Measurements from ENCODE around the gene TUBGCP2. TPM values are rescaled to one million over a fixed set of nuclear protein-coding genes. Genes with fewer than 3 reads are reported as not detected.

The TUBGCP2 gene
- total RNA-seq, 1 experiment from 2014 or later: 92.2 TPM

GRCh38 chr10:133356549-133357284, 48.0 kb upstream of the TUBGCP2 start:
- Histone ChIP-seq H3K4me3 (ENCODE audit: low read depth, low read length) (peak overlapping the region; percentile 62), H3K36me3 (ENCODE audit: control insufficient read depth, insufficient read depth, low read length) (0 out of 2 replicates have a peak, but pooled peaks cover 5% of the 10 kb centered on the region), H3K9me3 (no peaks in the 10 kb centered on the region), H3K4me1 (peaks cover 39% of the 10 kb centered on the region), H3K27me3 (replicated peaks; ENCODE audit: control insufficient read depth, insufficient read depth, low read length) (no peaks in the 10 kb centered on the region)
- BruUV-seq (replicated peaks): TSS peak; percentile 16
- no peak for TF ChIP-seq CTCF (IDR thresholded peaks at IDR 0.05; ENCODE audit: insufficient read depth in 1 of 2, low read depth in 1 of 2, low read length in 1 of 2, severe bottlenecking in 1 of 2, unreplicated experiment in 1 of 2)
- no peaks in the 10 kb centered on the region for H3K9me3 Mint-ChIP-seq (ENCODE audit: unreplicated experiment)
- H3K4me3 Mint-ChIP-seq (ENCODE audit: unreplicated experiment): peak overlapping the region; percentile 81
- H3K36me3 Mint-ChIP-seq (ENCODE audit: insufficient read depth, unreplicated experiment): peaks cover 26% of the 10 kb centered on the region
- peak overlapping the region; percentile 77 for H3K27ac Mint-ChIP-seq (ENCODE audit: unreplicated experiment)
- POLR2A ChIA-PET: interaction anchor here (1.0 to 1.9 kb wide), 4 partner anchors 9 to 100 kb away, joined by 4 to 14 read pairs (median 6); partner anchors contain the start of gene ECHS1
- no peaks in the 10 kb centered on the region for H3K27me3 Mint-ChIP-seq (ENCODE audit: insufficient read depth, unreplicated experiment)
- intact Hi-C loops (cut with micrococcal nuclease; ENCODE audit: unreplicated experiment): loop anchor here (1.0 to 2.0 kb wide), 2 partner anchors 16 to 38 kb away; partner anchors contain the start of genes ECHS1 and MTG1
- DNase-seq: no peak
- H3K4me1 Mint-ChIP-seq (ENCODE audit: low read depth, unreplicated experiment): peaks cover 21% of the 10 kb centered on the region
- CTCF ChIA-PET: interaction anchor here (1.0 to 1.2 kb wide), 3 partner anchors 9 to 27 kb away, joined by 3 to 7 read pairs (median 7); no protein-coding TSS in a partner anchor

- Mint-ChIP-seq H3K4me1 (ENCODE audit: low read depth, unreplicated experiment) (peaks cover 14% of the 10 kb centered on the region), H3K9me3 (ENCODE audit: unreplicated experiment) (no peaks in the 10 kb centered on the region), H3K27me3 (ENCODE audit: insufficient read depth, unreplicated experiment) (no peaks in the 10 kb centered on the region), H3K36me3 (ENCODE audit: insufficient read depth, unreplicated experiment) (peaks cover 26% of the 10 kb centered on the region), H3K27ac (ENCODE audit: unreplicated experiment) (peak overlapping the region; percentile 35), H3K4me3 (ENCODE audit: unreplicated experiment) (peak overlapping the region; percentile 81)
- no peak for TF ChIP-seq CTCF (IDR thresholded peaks at IDR 0.05; ENCODE audit: insufficient read depth in 1 of 2, low read depth in 1 of 2, low read length in 1 of 2, severe bottlenecking in 1 of 2, unreplicated experiment in 1 of 2)
- Histone ChIP-seq H3K36me3 (ENCODE audit: control insufficient read depth, insufficient read depth, low read length) (0 out of 2 replicates have a peak, but pooled peaks cover 5% of the 10 kb centered on the region), H3K9me3 (no peaks in the 10 kb centered on the region), H3K4me1 (peaks cover 41% of the 10 kb centered on the region), H3K4me3 (ENCODE audit: low read depth, low read length) (peak overlapping the region; percentile 62; the same call in 1 of the 2 replicates), H3K27me3 (replicated peaks; ENCODE audit: control insufficient read depth, insufficient read depth, low read length) (no peaks in the 10 kb centered on the region)
- no TSS peak for BruUV-seq (replicated peaks)
- intact Hi-C loops (cut with micrococcal nuclease; ENCODE audit: unreplicated experiment): loop anchor here (2.0 kb wide), 1 partner anchor 17 kb away; the partner anchor contains the start of gene ECHS1
- DNase-seq: no peak
- CTCF ChIA-PET: interaction anchor here (0.5 kb wide), 1 partner anchor 55 kb away, joined by 11 read pairs; no protein-coding TSS in a partner anchor
- POLR2A ChIA-PET: interaction anchor here (0.6 kb wide), 1 partner anchor 32 kb away, joined by 5 read pairs; no protein-coding TSS in a partner anchor
These were observed 47.3 kb upstream of the TUBGCP2 start for GRCh38 chr10:133355991-133356390.

- POLR2A ChIA-PET: interaction anchor here (0.5 to 0.6 kb wide), 3 partner anchors 8 to 101 kb away, joined by 4 to 6 read pairs (median 5); partner anchors contain the start of gene PRAP1
- Mint-ChIP-seq H3K27ac (ENCODE audit: unreplicated experiment) (peak overlapping the region; percentile 35), H3K9me3 (ENCODE audit: unreplicated experiment) (no peaks in the 10 kb centered on the region), H3K27me3 (ENCODE audit: insufficient read depth, unreplicated experiment) (no peaks in the 10 kb centered on the region), H3K4me3 (ENCODE audit: unreplicated experiment) (no peak overlapping the region), H3K36me3 (ENCODE audit: insufficient read depth, unreplicated experiment) (peaks cover 26% of the 10 kb centered on the region), H3K4me1 (ENCODE audit: low read depth, unreplicated experiment) (peaks cover 8% of the 10 kb centered on the region)
- no peak for DNase-seq
- Histone ChIP-seq H3K4me1 (peaks cover 41% of the 10 kb centered on the region), H3K4me3 (ENCODE audit: low read depth, low read length) (no peak overlapping the region), H3K36me3 (ENCODE audit: control insufficient read depth, insufficient read depth, low read length) (0 out of 2 replicates have a peak, but pooled peaks cover 5% of the 10 kb centered on the region), H3K9me3 (no peaks in the 10 kb centered on the region), H3K27me3 (replicated peaks; ENCODE audit: control insufficient read depth, insufficient read depth, low read length) (no peaks in the 10 kb centered on the region)
- intact Hi-C loops (cut with micrococcal nuclease; ENCODE audit: unreplicated experiment): no loop called here
- no peak for TF ChIP-seq CTCF (IDR thresholded peaks at IDR 0.05; ENCODE audit: insufficient read depth in 1 of 2, low read depth in 1 of 2, low read length in 1 of 2, severe bottlenecking in 1 of 2, unreplicated experiment in 1 of 2)
- BruUV-seq (replicated peaks): no TSS peak
- CTCF ChIA-PET: interaction anchor here (0.5 kb wide), 1 partner anchor 54 kb away, joined by 11 read pairs; no protein-coding TSS in a partner anchor
These were observed 46.6 kb upstream of the TUBGCP2 start for GRCh38 chr10:133355266-133355665.
